Parathyroid adenoma (tissue), 2 donors: ENCODE data around the gene GADD45G.

ENCODE experiments used
- H2AFZ ChIP-seq: fragments of 300-600 bp; sonication (generic); one replicate; pipeline ENCODE4 v1.7.0; 2017; ENCODE audit warnings: antibody characterized with exemption, mild to moderate bottlenecking
- H3K27ac ChIP-seq: fragments of 300-600 bp; sonication (generic); one replicate; pipeline ENCODE4 v1.7.0; 2017
- H3K27me3 ChIP-seq: fragments of 300-600 bp; sonication (generic); one replicate; pipeline ENCODE4 v1.7.0; 2017; ENCODE audit warnings: low read length; ENCODE audit not compliant: control insufficient read depth, insufficient read depth
- H3K36me3 ChIP-seq: fragments of 300-600 bp; sonication (generic); one replicate; pipeline ENCODE4 v1.7.0; 2017; ENCODE audit warnings: low read length; ENCODE audit not compliant: control insufficient read depth, insufficient read depth
- H3K4me1 ChIP-seq: fragments of 300-600 bp; sonication (generic); one replicate; pipeline ENCODE4 v1.7.0; 2017; ENCODE audit warnings: control low read depth
- H3K4me2 ChIP-seq: fragments of 300-600 bp; sonication (generic); one replicate; pipeline ENCODE4 v1.7.0; 2017; ENCODE audit warnings: low read length
- H3K4me3 ChIP-seq: fragments of 300-600 bp; sonication (generic); one replicate; pipeline ENCODE4 v1.7.0; 2017; ENCODE audit warnings: low read depth, low read length
- H3K79me2 ChIP-seq: fragments of 300-600 bp; sonication (generic); one replicate; pipeline ENCODE4 v1.7.0; 2017; ENCODE audit warnings: control low read depth
- H3K9ac ChIP-seq: fragments of 300-600 bp; sonication (generic); one replicate; pipeline ENCODE4 v1.7.0; 2017; ENCODE audit warnings: mild to moderate bottlenecking
- H3K9me3 ChIP-seq: fragments of 300-600 bp; sonication (generic); one replicate; pipeline ENCODE4 v1.7.0; 2017; ENCODE audit warnings: low read length; ENCODE audit not compliant: control insufficient read depth
- TF ChIP-seq, protein P1 (sequence below): fragments of 300-600 bp; sonication (generic); IDR thresholded peaks from one replicate; pipeline ENCODE4 v1.7.0; 2017; ENCODE audit warnings: antibody characterized with exemption, mild to moderate bottlenecking
- donor health status: primary hyperparathyroidism.

The GADD45G gene

DNA sequence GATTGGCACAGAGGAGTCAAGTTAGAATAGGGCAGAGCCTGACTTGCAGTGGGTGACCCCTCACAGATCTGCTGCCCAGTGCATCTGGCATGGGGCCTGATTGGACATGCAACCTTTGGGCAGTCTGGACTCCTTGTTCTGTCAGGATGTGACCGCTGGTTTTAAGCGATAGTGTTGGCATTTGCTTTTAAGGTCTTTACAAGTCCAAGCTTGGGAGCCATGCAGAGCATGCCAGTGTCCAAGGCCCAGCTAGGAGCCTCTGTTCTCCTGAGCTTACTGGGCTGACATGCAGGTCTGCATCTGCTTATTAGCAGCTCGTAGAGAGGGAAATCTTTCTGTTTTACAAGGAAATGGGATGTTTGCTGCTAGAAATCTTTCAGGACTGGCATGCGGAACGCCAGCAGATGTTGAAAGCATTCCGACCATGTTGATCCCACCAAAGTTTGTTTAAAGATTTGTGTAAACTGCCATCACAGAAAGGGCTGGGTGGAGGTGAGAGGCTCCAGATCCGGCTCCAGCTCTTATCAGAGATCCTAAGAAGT lies 27.5 kb downstream of the GADD45G start:
- no peak overlapping the region for H2AFZ ChIP-seq
- H3K36me3 ChIP-seq, result no peaks in the 10 kb centered on the region
- H3K4me1 ChIP-seq, result no peaks in the 10 kb centered on the region
- no peak overlapping the region for H3K4me2 ChIP-seq
- H3K27me3 ChIP-seq, result no peaks in the 10 kb centered on the region
- H3K79me2 ChIP-seq, result no peaks in the 10 kb centered on the region
- H3K27ac ChIP-seq, result no peak overlapping the region
- TF ChIP-seq, protein P1, sequence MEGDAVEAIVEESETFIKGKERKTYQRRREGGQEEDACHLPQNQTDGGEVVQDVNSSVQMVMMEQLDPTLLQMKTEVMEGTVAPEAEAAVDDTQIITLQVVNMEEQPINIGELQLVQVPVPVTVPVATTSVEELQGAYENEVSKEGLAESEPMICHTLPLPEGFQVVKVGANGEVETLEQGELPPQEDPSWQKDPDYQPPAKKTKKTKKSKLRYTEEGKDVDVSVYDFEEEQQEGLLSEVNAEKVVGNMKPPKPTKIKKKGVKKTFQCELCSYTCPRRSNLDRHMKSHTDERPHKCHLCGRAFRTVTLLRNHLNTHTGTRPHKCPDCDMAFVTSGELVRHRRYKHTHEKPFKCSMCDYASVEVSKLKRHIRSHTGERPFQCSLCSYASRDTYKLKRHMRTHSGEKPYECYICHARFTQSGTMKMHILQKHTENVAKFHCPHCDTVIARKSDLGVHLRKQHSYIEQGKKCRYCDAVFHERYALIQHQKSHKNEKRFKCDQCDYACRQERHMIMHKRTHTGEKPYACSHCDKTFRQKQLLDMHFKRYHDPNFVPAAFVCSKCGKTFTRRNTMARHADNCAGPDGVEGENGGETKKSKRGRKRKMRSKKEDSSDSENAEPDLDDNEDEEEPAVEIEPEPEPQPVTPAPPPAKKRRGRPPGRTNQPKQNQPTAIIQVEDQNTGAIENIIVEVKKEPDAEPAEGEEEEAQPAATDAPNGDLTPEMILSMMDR, result no peak
- no peak overlapping the region for H3K4me3 ChIP-seq
- H3K9me3 ChIP-seq, result no peaks in the 10 kb centered on the region
- H3K9ac ChIP-seq, result no peak overlapping the region

GRCh38 chr9:89632736-89633135 lies 27.9 kb downstream of the GADD45G start:
- Histone ChIP-seq H3K4me3 (no peak overlapping the region), H3K4me2 (no peak overlapping the region)

GRCh38 chr9:89633404-89633803 lies 28.6 kb downstream of the GADD45G start:
- TF ChIP-seq, protein P1, result no peak

More at GRCh38 chr9:89632736-89633135, 27.9 kb downstream of the GADD45G start:
- H3K9me3 ChIP-seq, result no peaks in the 10 kb centered on the region
- H2AFZ ChIP-seq, result no peak overlapping the region
- H3K4me1 ChIP-seq, result no peaks in the 10 kb centered on the region
- H3K27ac ChIP-seq, result no peak overlapping the region
- no peaks in the 10 kb centered on the region for H3K27me3 ChIP-seq
- no peak overlapping the region for H3K9ac ChIP-seq
- no peaks in the 10 kb centered on the region for H3K36me3 ChIP-seq
- H3K79me2 ChIP-seq, result no peaks in the 10 kb centered on the region
- TF ChIP-seq, protein P1, result no peak

GRCh38 chr9:89633920-89634319 lies 29.1 kb downstream of the GADD45G start:
- Histone ChIP-seq H3K4me3 (no peak overlapping the region), H3K9me3 (no peaks in the 10 kb centered on the region), H3K4me1 (no peaks in the 10 kb centered on the region), H3K36me3 (no peaks in the 10 kb centered on the region), H3K4me2 (no peak overlapping the region), H3K27me3 (no peaks in the 10 kb centered on the region), H3K79me2 (no peaks in the 10 kb centered on the region), H2AFZ (no peak overlapping the region), H3K27ac (no peak overlapping the region), H3K9ac (no peak overlapping the region)
- TF ChIP-seq, protein P1, result no peak

More at GRCh38 chr9:89633404-89633803, 28.6 kb downstream of the GADD45G start:
- H3K27ac ChIP-seq, result no peak overlapping the region
- no peaks in the 10 kb centered on the region for H3K27me3 ChIP-seq
- no peak overlapping the region for H3K4me3 ChIP-seq
- H3K4me1 ChIP-seq, result no peaks in the 10 kb centered on the region
- H3K36me3 ChIP-seq, result no peaks in the 10 kb centered on the region
- no peaks in the 10 kb centered on the region for H3K79me2 ChIP-seq
- H3K4me2 ChIP-seq, result no peak overlapping the region
- H2AFZ ChIP-seq, result no peak overlapping the region
- H3K9ac ChIP-seq, result no peak overlapping the region
- no peaks in the 10 kb centered on the region for H3K9me3 ChIP-seq

GRCh38 chr9:89634995-89635742 lies 30.4 kb downstream of the GADD45G start:
- H3K9me3 ChIP-seq, result no peaks in the 10 kb centered on the region
- H3K4me3 ChIP-seq, result no peak overlapping the region
- no peak overlapping the region for H2AFZ ChIP-seq
- H3K27me3 ChIP-seq, result no peaks in the 10 kb centered on the region
- H3K79me2 ChIP-seq, result no peaks in the 10 kb centered on the region
- no peaks in the 10 kb centered on the region for H3K4me1 ChIP-seq
- H3K4me2 ChIP-seq, result no peak overlapping the region
- TF ChIP-seq, protein P1, result no peak
- no peak overlapping the region for H3K27ac ChIP-seq
- H3K9ac ChIP-seq, result no peak overlapping the region
- no peaks in the 10 kb centered on the region for H3K36me3 ChIP-seq
